ENCODE results near the gene GRWD1. TPM values are rescaled to one million over a fixed set of nuclear protein-coding genes. Genes with fewer than 3 reads are reported as not detected.

The GRWD1 gene
- total RNA-seq, 2 donors from 2014 or later, result 36.6 to 39.2 TPM

DNA sequence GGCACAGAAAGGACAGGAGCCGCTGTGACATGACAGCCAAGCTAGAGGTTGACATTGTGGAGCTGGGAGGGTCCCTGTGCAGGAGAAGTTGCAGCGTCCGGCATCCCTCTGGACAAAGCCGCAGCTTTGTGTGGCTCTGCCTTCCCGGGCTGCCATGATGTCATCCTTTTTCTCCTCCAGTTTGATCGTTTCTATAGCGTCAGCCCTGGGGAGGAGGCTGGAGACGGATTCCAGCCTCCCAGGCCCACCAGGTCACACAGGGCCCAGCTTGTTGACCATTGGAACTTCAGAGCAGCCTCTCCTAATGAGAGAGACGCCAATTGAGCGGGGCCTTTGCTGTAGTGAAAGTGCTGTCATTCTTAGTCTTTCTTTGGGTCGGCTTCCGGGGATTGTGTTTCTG lies 5.8 kb downstream of the GRWD1 start:
- Histone ChIP-seq H3K4me1 (ENCODE audit: control insufficient read depth, insufficient read depth, low read length) (no peaks in the 10 kb centered on the region), H3K27ac (ENCODE audit: low read depth, low read length) (no peak overlapping the region), H3K9ac (ENCODE audit: extremely low read depth, low read length, poor library complexity, severe bottlenecking) (no peak overlapping the region), H3K9me3 (ENCODE audit: control insufficient read depth, low read length) (no peaks in the 10 kb centered on the region), H3K4me3 (ENCODE audit: low read length) (no peak overlapping the region), H3K36me3 (ENCODE audit: control insufficient read depth, insufficient read depth, low read length) (peaks cover 64% of the 10 kb centered on the region), H3K27me3 (ENCODE audit: control insufficient read depth, insufficient read depth, low read length, poor library complexity, severe bottlenecking) (no peaks in the 10 kb centered on the region)
- H3K4me1 Mint-ChIP-seq, result peaks cover under 1% of the 10 kb centered on the region
- H3K27ac Mint-ChIP-seq, result no peak overlapping the region
- H3K9me3 Mint-ChIP-seq, result no peaks in the 10 kb centered on the region
- H3K27me3 Mint-ChIP-seq (ENCODE audit: insufficient read depth), result no peaks in the 10 kb centered on the region
- DNase-seq, result no peak
- H3K4me3 Mint-ChIP-seq, result no peak overlapping the region
- TF ChIP-seq CTCF (conservative IDR thresholded peaks at IDR 0.05), result no peak
- peaks cover 48% of the 10 kb centered on the region for H3K36me3 Mint-ChIP-seq (ENCODE audit: low read depth)
- 95 to 96% methylated on average over 12 of the region's 12 CpGs for WGBS, 2 experiments (ENCODE audit: insufficient coverage in 1 of 2, insufficient read length in 1 of 2)

- H3K36me3 ChIP-seq (ENCODE audit: control insufficient read depth, insufficient read depth, low read length), result peaks cover 64% of the 10 kb centered on the region
- no peaks in the 10 kb centered on the region for H3K9me3 ChIP-seq (ENCODE audit: control insufficient read depth, low read length)
- no peak overlapping the region for H3K27ac ChIP-seq (ENCODE audit: low read depth, low read length)
- H3K4me1 Mint-ChIP-seq, result no peaks in the 10 kb centered on the region
- no peaks in the 10 kb centered on the region for H3K27me3 ChIP-seq (ENCODE audit: control insufficient read depth, insufficient read depth, low read length, poor library complexity, severe bottlenecking)
- no peak overlapping the region for H3K27ac Mint-ChIP-seq
- H3K4me1 ChIP-seq (ENCODE audit: control insufficient read depth, insufficient read depth, low read length), result no peaks in the 10 kb centered on the region
- H3K4me3 ChIP-seq (ENCODE audit: low read length), result no peak overlapping the region
- no peak overlapping the region for H3K9ac ChIP-seq (ENCODE audit: extremely low read depth, low read length, poor library complexity, severe bottlenecking)
- peaks cover 53% of the 10 kb centered on the region for H3K36me3 Mint-ChIP-seq (ENCODE audit: low read depth)
- no peak overlapping the region for H3K4me3 Mint-ChIP-seq
- H3K27me3 Mint-ChIP-seq (ENCODE audit: insufficient read depth), result no peaks in the 10 kb centered on the region
- WGBS, 2 experiments (ENCODE audit: insufficient coverage in 1 of 2, insufficient read length in 1 of 2), result 95% methylated on average over 21 to 33 of the region's 33 CpGs
- no peaks in the 10 kb centered on the region for H3K9me3 Mint-ChIP-seq
- peak; percentile 46 for DNase-seq
- TF ChIP-seq CTCF (conservative IDR thresholded peaks at IDR 0.05), result no peak
Measured at GRCh38 chr19:48452289-48453190, 6.8 kb downstream of the GRWD1 start.

GRCh38 chr19:48454150-48454730 lies 8.5 kb downstream of the GRWD1 start:
- Mint-ChIP-seq H3K4me1 (no peaks in the 10 kb centered on the region), H3K27me3 (ENCODE audit: insufficient read depth) (no peaks in the 10 kb centered on the region), H3K27ac (no peak overlapping the region), H3K4me3 (no peak overlapping the region), H3K9me3 (no peaks in the 10 kb centered on the region), H3K36me3 (ENCODE audit: low read depth) (peaks cover 49% of the 10 kb centered on the region)
- WGBS, 2 experiments (ENCODE audit: insufficient coverage in 1 of 2, insufficient read length in 1 of 2), result 91 to 94% methylated on average over 15 to 22 of the region's 22 CpGs
- Histone ChIP-seq H3K4me3 (ENCODE audit: low read length) (no peak overlapping the region), H3K4me1 (ENCODE audit: control insufficient read depth, insufficient read depth, low read length) (no peaks in the 10 kb centered on the region), H3K9ac (ENCODE audit: extremely low read depth, low read length, poor library complexity, severe bottlenecking) (no peak overlapping the region), H3K36me3 (ENCODE audit: control insufficient read depth, insufficient read depth, low read length) (peaks cover 58% of the 10 kb centered on the region), H3K27ac (ENCODE audit: low read depth, low read length) (no peak overlapping the region), H3K27me3 (ENCODE audit: control insufficient read depth, insufficient read depth, low read length, poor library complexity, severe bottlenecking) (no peaks in the 10 kb centered on the region), H3K9me3 (ENCODE audit: control insufficient read depth, low read length) (no peaks in the 10 kb centered on the region)
- no peak for DNase-seq
- TF ChIP-seq CTCF (conservative IDR thresholded peaks at IDR 0.05), result no peak
